NT2/D1 (cell line): ENCODE measurements around the gene ROBO1.

Source experiments
- SUZ12 ChIP-seq: IDR thresholded peaks from 2 replicates; pipeline ENCODE4 v1.6.1; 2011; ENCODE audit not compliant: insufficient read length, insufficient read depth; ENCODE audit errors: extremely low read depth
- YY1 ChIP-seq: IDR thresholded peaks from 2 replicates; pipeline ENCODE4 v1.6.1; 2011; ENCODE audit not compliant: insufficient read length, insufficient read depth
- ZNF274 ChIP-seq: IDR thresholded peaks from 2 replicates; pipeline ENCODE4 v1.6.1; 2011; ENCODE audit warnings: mild to moderate bottlenecking, low read depth, low read length

DNA sequence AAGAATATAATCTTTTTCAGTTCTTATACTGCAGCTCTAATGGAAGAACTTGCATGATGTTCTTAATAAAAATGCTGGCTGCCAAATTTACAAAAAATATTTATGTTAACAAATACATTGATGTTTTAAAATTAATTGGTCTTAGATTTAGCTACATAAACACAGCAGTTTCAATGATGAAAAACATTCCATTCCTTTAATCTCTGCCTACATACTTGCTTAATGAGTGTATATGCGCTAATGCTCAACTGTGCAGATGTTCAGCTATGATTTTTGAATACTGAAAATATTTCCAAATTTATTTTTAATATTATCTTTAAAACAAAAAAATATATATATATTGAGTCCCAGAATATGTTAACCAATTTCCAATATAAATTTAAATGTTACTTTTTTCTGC lies 867.4 kb downstream of the ROBO1 start:
- TF ChIP-seq SUZ12 (no peak), YY1 (no peak), ZNF274 (no peak)
